H9 (cell line): ENCODE measurements around the gene PITRM1. TPM values are rescaled to one million over a fixed set of nuclear protein-coding genes. Genes with fewer than 3 reads are reported as not detected.

Experiments
- DNase-seq: peaks from one replicate; pipeline ENCODE4 v3.0.0-alpha.2; 2017
- H2AFZ ChIP-seq: one replicate; pipeline ENCODE4 v1.6.1; 2013; ENCODE audit warnings: mild to moderate bottlenecking, low read length, control low read depth, moderate library complexity
- H2AK5ac ChIP-seq: 2 replicates; pipeline ENCODE4 v1.6.1; 2013; ENCODE audit warnings: low read length, control low read depth, mixed read lengths; ENCODE audit not compliant: insufficient read length
- H2BK120ac ChIP-seq: one replicate; pipeline ENCODE4 v1.6.1; 2013; ENCODE audit warnings: low read depth, mild to moderate bottlenecking, low read length, control low read depth, inconsistent platforms; ENCODE audit not compliant: poor library complexity, severe bottlenecking
- H2BK12ac ChIP-seq: 2 replicates; pipeline ENCODE4 v1.6.1; 2013; ENCODE audit warnings: low read length, control low read depth, mixed read lengths, low read depth; ENCODE audit not compliant: insufficient read length
- H2BK15ac ChIP-seq: 2 replicates; pipeline ENCODE4 v1.6.1; 2013; ENCODE audit warnings: low read depth, low read length, control low read depth
- H2BK20ac ChIP-seq: one replicate; pipeline ENCODE4 v1.6.1; 2013; ENCODE audit warnings: low read depth, mild to moderate bottlenecking, low read length, control low read depth, inconsistent platforms; ENCODE audit not compliant: poor library complexity, severe bottlenecking
- H2BK5ac ChIP-seq: 2 replicates; pipeline ENCODE4 v1.6.1; 2013; ENCODE audit warnings: low read length, control low read depth, mixed read lengths; ENCODE audit not compliant: insufficient read length
- H3K14ac ChIP-seq: 2 replicates; pipeline ENCODE4 v1.6.1; 2013; ENCODE audit warnings: low read length, control low read depth; ENCODE audit not compliant: insufficient read depth
- H3K18ac ChIP-seq: 2 replicates; pipeline ENCODE4 v1.6.1; 2013; ENCODE audit warnings: low read depth, mild to moderate bottlenecking, mixed read lengths, low read length, control low read depth; ENCODE audit not compliant: insufficient read length
- H3K23ac ChIP-seq: 2 replicates; pipeline ENCODE4 v1.6.1; 2013; ENCODE audit warnings: low read length, control low read depth, mixed read lengths, low read depth; ENCODE audit not compliant: insufficient read length
- H3K23me2 ChIP-seq: 2 replicates; pipeline ENCODE4 v1.6.1; 2013; ENCODE audit warnings: low read depth, mild to moderate bottlenecking, mixed read lengths, low read length, control low read depth; ENCODE audit not compliant: insufficient read length, poor library complexity, severe bottlenecking
- H3K27ac ChIP-seq: 2 replicates; pipeline ENCODE4 v1.5.1; 2013; ENCODE audit warnings: low read length, control low read depth, mixed read lengths, low read depth; ENCODE audit not compliant: insufficient read length
- H3K27me3 ChIP-seq: 2 replicates; pipeline ENCODE4 v1.6.1; 2013; ENCODE audit warnings: low read length, control low read depth, inconsistent platforms; ENCODE audit not compliant: insufficient read depth
- H3K4ac ChIP-seq: 2 replicates; pipeline ENCODE4 v1.6.1; 2013; ENCODE audit warnings: low read depth, mild to moderate bottlenecking, control low read depth, inconsistent platforms, low read length, moderate library complexity
- H3K4me1 ChIP-seq: 2 replicates; pipeline ENCODE4 v1.6.1; 2013; ENCODE audit warnings: low read length, control low read depth, inconsistent platforms; ENCODE audit not compliant: insufficient read depth
- H3K4me2 ChIP-seq: 2 replicates; pipeline ENCODE4 v1.6.1; 2013; ENCODE audit warnings: low read length, control low read depth, mixed read lengths; ENCODE audit not compliant: insufficient read length, insufficient read depth
- H3K56ac ChIP-seq: 2 replicates; pipeline ENCODE4 v1.6.1; 2013; ENCODE audit warnings: low read depth, mild to moderate bottlenecking, mixed read lengths, low read length, control low read depth; ENCODE audit not compliant: insufficient read length
- H3K79me1 ChIP-seq: 2 replicates; pipeline ENCODE4 v1.6.1; 2013; ENCODE audit warnings: low read depth, mild to moderate bottlenecking, moderate library complexity, low read length, control low read depth, inconsistent platforms; ENCODE audit not compliant: insufficient read depth, poor library complexity, severe bottlenecking
- H3K79me2 ChIP-seq: 2 replicates; pipeline ENCODE4 v1.6.1; 2013; ENCODE audit warnings: low read length, control low read depth, inconsistent platforms; ENCODE audit not compliant: insufficient read depth
- H3K9ac ChIP-seq: 2 replicates; pipeline ENCODE4 v1.6.1; 2013; ENCODE audit warnings: low read length, control low read depth, mixed read lengths; ENCODE audit not compliant: insufficient read length; ENCODE audit errors: extremely low read depth
- H3K9me3 ChIP-seq: one replicate; pipeline ENCODE4 v1.6.1; 2013; ENCODE audit warnings: low read depth, low read length, inconsistent platforms; ENCODE audit not compliant: control insufficient read depth
- H3T11ph ChIP-seq: one replicate; pipeline ENCODE4 v1.6.1; 2013; ENCODE audit warnings: mild to moderate bottlenecking, low read length, control low read depth, inconsistent platforms
- H4K20me1 ChIP-seq: one replicate; pipeline ENCODE4 v1.6.1; 2013; ENCODE audit not compliant: control insufficient read depth, insufficient read length, insufficient read depth
- H4K5ac ChIP-seq: 2 replicates; pipeline ENCODE4 v1.6.1; 2013; ENCODE audit warnings: low read depth, mild to moderate bottlenecking, mixed read lengths, low read length, control low read depth; ENCODE audit not compliant: insufficient read length
- H4K8ac ChIP-seq: replicated peaks from 2 replicates; pipeline ENCODE4 v1.6.1; 2013; ENCODE audit warnings: low read length, control low read depth, mixed read lengths, low read depth; ENCODE audit not compliant: insufficient read length
- H4K91ac ChIP-seq: 2 replicates; pipeline ENCODE4 v1.6.1; 2013; ENCODE audit warnings: low read depth, mild to moderate bottlenecking, moderate library complexity, mixed read lengths, low read length, control low read depth; ENCODE audit not compliant: insufficient read length
- H3K27ac Mint-ChIP-seq, 3 experiments: 2 replicates in 2 of 3; 3 replicates in 1 of 3; pipeline ENCODE4 v1.8.0; 2020 to 2021; ENCODE audit warnings: mixed read lengths in 3 of 3, mild to moderate bottlenecking in 1 of 3, moderate library complexity in 1 of 3
- H3K27me3 Mint-ChIP-seq: 2 replicates; pipeline ENCODE4 v1.8.0; 2021; ENCODE audit warnings: low read depth, mild to moderate bottlenecking, moderate library complexity, mixed read lengths
- H3K36me3 Mint-ChIP-seq, 3 experiments: 2 replicates in 2 of 3; 3 replicates in 1 of 3; pipeline ENCODE4 v1.8.0; 2020 to 2021; ENCODE audit warnings: low read depth in 3 of 3, mixed read lengths in 3 of 3; ENCODE audit not compliant: insufficient read depth in 1 of 3
- H3K4me1 Mint-ChIP-seq, 2 experiments: 2 replicates each; pipeline ENCODE4 v1.8.0; 2020; ENCODE audit warnings: mixed read lengths in 2 of 2
- H3K4me3 Mint-ChIP-seq, 2 experiments: 2 replicates in 1 of 2; 3 replicates in 1 of 2; pipeline ENCODE4 v1.8.0; 2020 to 2021; ENCODE audit warnings: mild to moderate bottlenecking in 2 of 2, mixed read lengths in 2 of 2, moderate library complexity in 1 of 2
- H3K9me3 Mint-ChIP-seq, 2 experiments: 2 replicates in 1 of 2; 3 replicates in 1 of 2; pipeline ENCODE4 v1.8.0; 2020; ENCODE audit warnings: mild to moderate bottlenecking in 2 of 2, mixed read lengths in 2 of 2, moderate library complexity in 1 of 2
- WGBS: extraction: QIAGEN DNeasy Blood & Tissue Kit; methylation state at CpG from one replicate; pipeline ENCODE4 v1.1.7; 2013; ENCODE audit warnings: missing lambda C conversion rate, low lambda C conversion rate, mixed read lengths; ENCODE audit not compliant: insufficient read length; ENCODE audit errors: extremely low coverage; 5-methylcytosine and 5-hydroxymethylcytosine counted together
- total RNA-seq: library from RNA; stranded (reverse); gene quantifications from 2 replicates; pipeline ENCODE4 v1.2.1, GENCODE V29; 2021
- TF ChIP-seq, protein P1 (sequence below): fragments of 200-600 bp; sonication (generic); conservative IDR thresholded peaks from 3 replicates; pipeline ENCODE4 v1.8.0; 2021; ENCODE audit warnings: antibody characterized with exemption, mild to moderate bottlenecking

The PITRM1 gene
- total RNA-seq, 1 experiment from 2014 or later, result 27.8 TPM

DNA sequence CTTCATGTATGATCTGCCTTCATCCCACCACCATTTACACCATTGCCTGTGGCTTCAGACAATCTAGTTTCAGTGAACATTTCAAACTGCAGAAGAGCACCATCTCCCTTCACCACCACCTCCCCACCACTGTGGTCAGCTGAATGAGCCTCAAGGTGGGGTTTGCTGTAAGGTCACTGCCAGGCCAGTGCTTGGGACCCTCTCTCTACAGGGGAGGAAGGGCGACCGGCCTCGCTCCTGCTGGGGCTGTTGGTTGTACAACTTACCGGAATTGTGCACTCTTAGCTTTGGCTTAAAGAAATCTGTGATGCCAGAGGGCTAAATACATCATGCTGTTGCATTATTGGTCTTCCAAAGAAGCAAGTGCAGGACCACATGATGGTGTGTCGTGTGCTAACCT is 78.6 kb downstream of the PITRM1 start:
- Mint-ChIP-seq H3K27ac (peak overlapping the region in 2 of 3 experiments; percentile 48 to 78; a peak in 3 of 7 replicates), H3K4me1 (peaks cover 42 to 49% of the 10 kb centered on the region in 2 experiments)
- H3K4me1 ChIP-seq, result peaks cover 5% of the 10 kb centered on the region; the same call in 1 of the 2 replicates

More for the DNA sequence above, 78.6 kb downstream of the PITRM1 start:
- TF ChIP-seq, protein P1, sequence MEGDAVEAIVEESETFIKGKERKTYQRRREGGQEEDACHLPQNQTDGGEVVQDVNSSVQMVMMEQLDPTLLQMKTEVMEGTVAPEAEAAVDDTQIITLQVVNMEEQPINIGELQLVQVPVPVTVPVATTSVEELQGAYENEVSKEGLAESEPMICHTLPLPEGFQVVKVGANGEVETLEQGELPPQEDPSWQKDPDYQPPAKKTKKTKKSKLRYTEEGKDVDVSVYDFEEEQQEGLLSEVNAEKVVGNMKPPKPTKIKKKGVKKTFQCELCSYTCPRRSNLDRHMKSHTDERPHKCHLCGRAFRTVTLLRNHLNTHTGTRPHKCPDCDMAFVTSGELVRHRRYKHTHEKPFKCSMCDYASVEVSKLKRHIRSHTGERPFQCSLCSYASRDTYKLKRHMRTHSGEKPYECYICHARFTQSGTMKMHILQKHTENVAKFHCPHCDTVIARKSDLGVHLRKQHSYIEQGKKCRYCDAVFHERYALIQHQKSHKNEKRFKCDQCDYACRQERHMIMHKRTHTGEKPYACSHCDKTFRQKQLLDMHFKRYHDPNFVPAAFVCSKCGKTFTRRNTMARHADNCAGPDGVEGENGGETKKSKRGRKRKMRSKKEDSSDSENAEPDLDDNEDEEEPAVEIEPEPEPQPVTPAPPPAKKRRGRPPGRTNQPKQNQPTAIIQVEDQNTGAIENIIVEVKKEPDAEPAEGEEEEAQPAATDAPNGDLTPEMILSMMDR, result no peak
- H2BK15ac ChIP-seq, result no peak overlapping the region
- H2BK120ac ChIP-seq, result no peak overlapping the region
- no peak overlapping the region for H3K18ac ChIP-seq
- no peak overlapping the region for H3K27ac ChIP-seq
- no peaks in the 10 kb centered on the region for H3K9me3 ChIP-seq
- no peak overlapping the region for H3K9ac ChIP-seq
- H2BK12ac ChIP-seq, result no peak overlapping the region
- WGBS, result no CpG with 5 or more reads among the region's 5 CpGs
- H3K4me2 ChIP-seq, result no peak overlapping the region
- peaks cover 2% of the 10 kb centered on the region for H4K20me1 ChIP-seq
- H3K56ac ChIP-seq, result no peak overlapping the region
- H3T11ph ChIP-seq, result no peak overlapping the region
- no peak overlapping the region for H2AFZ ChIP-seq
- no peaks in the 10 kb centered on the region for H3K27me3 ChIP-seq
- no peak overlapping the region for H2BK20ac ChIP-seq
- H4K5ac ChIP-seq, result no peak overlapping the region
- no peaks in the 10 kb centered on the region for H3K23me2 ChIP-seq
- no peak overlapping the region for H4K8ac ChIP-seq
- no peak for DNase-seq
- peaks cover 14% of the 10 kb centered on the region for H3K79me1 ChIP-seq
- no peak overlapping the region for H3K23ac ChIP-seq
- Mint-ChIP-seq H3K27me3 (no peaks in the 10 kb centered on the region), H3K9me3 (no peaks in the 10 kb centered on the region), H3K36me3 (peaks cover 13 to 29% (median 27%) of the 10 kb centered on the region in 3 experiments; a peak in 6 of 7 replicates), H3K4me3 (no peak overlapping the region)
- H3K4ac ChIP-seq, result no peak overlapping the region
- no peak overlapping the region for H4K91ac ChIP-seq
- H2AK5ac ChIP-seq, result no peak overlapping the region
- no peak overlapping the region for H2BK5ac ChIP-seq
- peaks cover 7% of the 10 kb centered on the region; the same call in 1 of the 2 replicates for H3K79me2 ChIP-seq
- no peak overlapping the region for H3K14ac ChIP-seq
